GM21423 (cell line): Measurements from ENCODE around the gene IRF6.

Experiments used
- ATAC-seq: cut with Tn5 transposase; IDR thresholded peaks from one replicate; pipeline ENCODE4 v1.9.1; 2021; ENCODE audit warnings: mild to moderate bottlenecking, moderate library complexity; ENCODE audit not compliant: unreplicated experiment

Gene IRF6

GRCh38 chr1:209761011-209761635 lies 44.8 kb downstream of the IRF6 start:
- ATAC-seq = no peak

DNA sequence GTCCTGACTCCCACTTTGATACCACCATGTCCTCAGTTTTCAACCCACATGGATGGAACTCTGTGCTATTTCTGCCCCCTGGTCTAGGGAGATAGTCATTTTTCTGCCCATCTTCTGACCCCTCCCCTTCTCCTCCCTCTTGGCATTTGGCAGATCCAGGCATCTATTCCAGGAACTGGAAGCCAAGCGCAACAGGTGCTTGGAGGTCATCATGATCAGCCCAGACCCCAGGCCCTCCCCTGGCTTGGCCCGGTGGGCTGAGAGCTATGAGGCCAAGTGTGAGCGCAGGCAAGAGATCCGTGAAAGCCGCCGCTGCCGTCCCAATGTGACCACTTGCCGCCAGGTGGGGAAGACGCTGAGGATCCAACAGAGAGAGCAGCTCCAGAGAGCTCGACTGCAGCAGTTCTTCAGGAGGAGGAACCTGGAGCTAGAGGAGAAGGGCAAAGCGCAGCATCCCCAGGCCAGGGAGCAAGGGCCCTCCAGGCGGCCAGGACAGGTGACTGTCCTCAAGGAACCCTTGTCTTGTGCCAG lies 46.0 kb downstream of the IRF6 start:
- no peak for ATAC-seq

DNA sequence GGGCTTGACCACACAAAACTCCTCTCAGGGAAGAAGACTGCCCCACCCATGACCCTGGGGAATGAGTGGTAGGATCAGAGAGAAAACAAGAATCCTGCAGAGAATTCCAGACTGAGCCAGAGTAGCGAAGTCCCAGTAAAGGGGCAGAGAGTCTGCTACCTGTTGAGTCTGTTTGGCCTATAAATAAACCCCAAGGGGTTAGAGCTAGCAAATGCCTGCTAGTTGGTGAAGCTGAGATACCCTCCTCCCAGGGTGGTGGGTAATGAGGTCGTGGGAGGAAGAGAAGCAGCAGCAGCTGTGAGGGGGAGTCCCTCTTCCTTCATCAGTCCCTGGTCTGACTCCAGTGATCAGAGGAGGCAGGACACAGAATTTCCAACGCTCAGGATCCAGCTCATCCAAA lies 47.5 kb downstream of the IRF6 start:
- no peak for ATAC-seq

GRCh38 chr1:209756615-209757445 lies 49.1 kb downstream of the IRF6 start:
- ATAC-seq = peak; percentile 35

DNA sequence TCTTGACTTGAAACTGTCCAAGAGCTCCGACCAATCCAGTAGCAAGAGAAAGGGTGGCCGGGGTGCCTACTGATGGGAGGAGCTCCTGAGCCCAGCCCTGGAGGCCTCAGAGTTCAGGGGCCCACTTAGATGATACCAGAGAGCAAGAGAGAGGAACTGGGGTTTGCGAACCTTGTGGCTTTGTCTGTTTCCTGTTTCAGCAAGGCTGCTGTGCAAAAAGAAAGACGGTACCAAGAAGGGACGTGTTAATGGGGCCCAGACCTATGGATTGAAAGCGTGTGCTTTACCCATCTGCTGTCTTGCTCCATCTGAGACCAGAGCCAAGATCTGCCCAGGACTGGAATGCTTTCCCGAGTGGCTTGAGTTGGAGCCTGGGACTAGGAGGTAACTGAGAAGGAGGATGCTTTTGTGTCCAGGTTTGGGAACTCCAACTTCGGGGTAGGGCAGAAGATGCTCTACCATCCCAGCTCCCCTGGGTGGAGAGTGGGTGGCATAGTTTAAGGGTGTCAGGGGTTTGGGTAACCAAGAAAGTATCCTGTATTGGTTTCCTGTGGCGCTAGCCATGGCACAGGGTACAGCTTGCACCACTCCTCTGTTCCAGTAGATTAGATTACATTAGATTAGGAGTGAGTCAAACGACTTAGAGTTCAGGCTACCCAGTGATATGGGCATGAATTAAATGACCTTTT lies 49.9 kb downstream of the IRF6 start, which contains the start of gene TRAF3IP3:
TSS of gene TRAF3IP3 (plus strand) at position 128 of the 689 bp plus-strand sequence. CDS start 3,987 bp downstream, outside the sequence.
- ATAC-seq = peak; percentile 72

- ATAC-seq = no peak
Measured at GRCh38 chr1:209755256-209755655, 50.7 kb downstream of the IRF6 start.

DNA sequence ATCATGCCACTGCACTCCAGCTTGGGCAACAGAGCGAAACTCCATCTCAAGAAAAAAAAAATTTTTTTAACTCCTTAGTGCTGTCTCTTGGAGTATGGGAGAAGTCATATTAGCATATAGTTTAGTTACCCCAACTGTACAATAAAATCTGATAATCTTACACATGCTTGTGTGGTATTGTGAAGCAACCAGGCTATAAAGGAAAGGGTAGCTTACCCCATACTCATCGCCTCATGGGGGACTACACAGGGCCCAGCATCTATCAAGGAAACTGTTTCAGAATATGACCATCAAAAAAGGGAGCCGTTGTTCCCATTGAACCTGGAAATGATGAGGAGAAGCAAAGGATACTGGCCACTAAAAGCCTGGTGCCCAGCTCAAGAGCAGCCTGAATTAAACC lies 53.1 kb downstream of the IRF6 start:
- no peak for ATAC-seq

DNA sequence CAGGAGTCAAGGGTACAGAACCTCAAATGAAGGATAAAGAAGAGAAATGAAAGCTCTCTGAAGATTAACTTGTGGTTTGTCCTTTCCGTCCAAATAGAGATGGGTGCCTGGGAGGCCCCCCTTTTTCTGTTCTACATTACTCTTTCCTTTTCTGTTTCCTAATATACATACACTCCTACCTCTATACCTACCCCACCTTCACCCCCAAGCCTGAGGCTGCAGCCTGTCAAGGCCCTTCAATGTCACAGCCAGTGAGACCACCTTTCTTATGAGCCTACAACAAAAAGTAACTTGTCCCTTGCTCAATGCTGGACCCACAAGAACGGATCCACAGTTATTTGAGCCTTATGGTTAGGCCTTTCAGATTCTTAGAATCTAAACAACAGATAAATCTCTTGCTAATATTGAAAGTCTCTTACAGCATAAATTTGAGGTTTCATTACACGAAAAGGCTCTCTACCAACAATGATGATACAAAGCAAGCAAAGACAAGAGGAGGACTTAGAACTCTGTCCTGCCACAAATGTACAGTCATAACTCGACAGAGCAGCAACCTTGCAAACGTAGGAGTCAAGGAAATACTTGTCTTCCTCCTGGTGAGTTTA lies 54.2 kb downstream of the IRF6 start:
- peak; percentile 37 for ATAC-seq

GRCh38 chr1:209749670-209750323 lies 56.1 kb downstream of the IRF6 start:
- no peak for ATAC-seq

GRCh38 chr1:209749205-209749604 lies 56.7 kb downstream of the IRF6 start:
- ATAC-seq = no peak

DNA sequence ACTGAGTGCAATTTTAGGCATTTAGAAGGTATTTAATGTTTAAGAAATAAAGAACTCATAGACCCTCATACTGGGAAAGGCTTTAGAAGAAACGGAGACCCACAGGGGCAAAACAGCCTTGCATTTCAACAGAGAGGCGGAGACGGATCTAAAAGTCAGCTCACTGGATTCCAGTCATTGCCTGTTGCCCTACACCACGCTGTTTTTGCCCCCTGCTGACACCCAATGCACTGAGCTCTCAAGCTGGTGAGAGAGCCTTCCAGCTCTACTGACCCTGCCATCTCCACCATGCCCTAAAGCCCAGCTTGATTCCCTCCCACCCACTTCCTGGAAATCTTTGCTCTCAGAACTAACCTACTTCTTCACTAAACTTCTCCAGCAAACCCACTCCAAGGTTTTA lies 57.3 kb downstream of the IRF6 start:
- no peak for ATAC-seq

DNA sequence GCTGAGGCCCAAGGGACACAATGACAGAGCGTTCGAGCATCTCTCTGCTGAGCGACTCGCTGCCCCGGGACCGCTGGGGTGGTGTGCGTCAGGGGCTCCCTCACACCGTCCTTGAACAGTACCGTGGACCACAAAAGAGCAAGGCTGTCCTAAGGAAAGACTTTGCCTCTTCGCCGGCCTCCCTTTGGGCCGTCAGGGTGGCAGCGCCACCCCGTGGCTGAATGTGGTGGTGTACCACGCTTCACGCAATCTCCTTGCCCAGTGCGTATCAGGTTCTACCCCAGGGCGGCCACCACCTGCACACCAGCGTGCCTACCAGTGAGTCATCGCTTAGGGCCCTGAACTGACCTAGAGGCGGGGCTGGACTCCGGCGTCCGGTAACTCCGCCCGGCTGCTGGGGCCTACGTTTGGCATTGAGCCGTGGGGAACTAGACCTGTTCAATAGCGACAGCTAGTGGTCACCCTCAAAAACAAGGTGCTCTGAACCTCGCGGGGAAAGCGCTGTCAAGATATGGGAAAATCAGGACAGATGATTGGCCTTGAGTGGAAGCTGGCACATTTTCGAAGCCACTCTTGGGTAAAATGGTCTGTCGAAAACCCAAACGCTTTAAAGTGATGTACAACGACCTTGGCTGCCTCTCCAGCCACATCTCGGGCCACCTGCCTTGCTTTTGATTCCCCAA lies 58.2 kb downstream of the IRF6 start:
- ATAC-seq = peak; percentile 84

DNA sequence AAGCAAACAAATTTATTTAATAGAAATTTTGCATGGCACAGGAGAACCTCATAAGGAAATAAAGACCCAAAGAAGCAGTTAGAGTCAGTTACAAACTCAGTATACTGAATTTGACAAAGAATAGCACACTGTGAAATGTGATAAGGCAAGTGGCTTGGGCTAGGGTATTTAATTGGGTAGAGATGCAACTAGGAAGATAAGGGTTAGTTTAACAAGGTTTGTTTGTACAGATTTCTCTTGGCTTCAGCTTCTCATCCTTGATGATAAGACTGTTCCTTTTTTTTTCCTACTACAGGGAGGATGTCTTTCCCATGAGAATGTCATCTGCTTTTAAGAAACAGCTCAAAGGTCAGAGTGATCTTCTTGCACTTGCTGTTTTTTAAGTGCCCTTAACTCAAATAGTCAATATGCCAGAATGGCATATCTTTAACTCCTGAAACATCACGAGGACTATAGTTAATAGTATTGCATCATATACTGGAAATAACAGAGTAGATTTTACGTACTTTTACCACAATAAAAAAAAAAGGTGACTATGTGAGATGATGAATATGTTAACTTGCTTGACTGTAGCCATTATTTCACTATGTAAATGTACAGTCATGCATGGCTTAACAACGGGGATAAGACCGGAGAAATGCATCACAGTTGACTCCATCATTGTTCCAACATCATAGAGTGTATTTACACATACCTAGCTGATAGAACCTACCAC lies 59.3 kb downstream of the IRF6 start:
- ATAC-seq = no peak

DNA sequence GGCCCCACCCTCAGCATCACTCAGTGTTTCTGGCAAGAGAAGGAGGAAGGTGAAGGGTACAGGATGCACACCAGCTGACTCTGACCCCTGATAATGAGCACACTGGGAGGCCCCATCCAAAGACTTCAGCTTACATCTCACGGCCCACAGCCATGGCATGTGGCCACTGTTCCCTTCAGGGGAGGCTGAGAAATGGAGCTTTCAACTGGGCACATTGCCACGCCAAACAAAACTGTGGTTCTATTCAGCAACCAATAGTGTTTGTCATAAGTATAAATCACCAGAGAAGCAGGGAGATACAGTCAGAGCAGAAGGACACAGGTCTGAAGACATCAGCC lies 62.8 kb downstream of the IRF6 start:
- no peak for ATAC-seq

DNA sequence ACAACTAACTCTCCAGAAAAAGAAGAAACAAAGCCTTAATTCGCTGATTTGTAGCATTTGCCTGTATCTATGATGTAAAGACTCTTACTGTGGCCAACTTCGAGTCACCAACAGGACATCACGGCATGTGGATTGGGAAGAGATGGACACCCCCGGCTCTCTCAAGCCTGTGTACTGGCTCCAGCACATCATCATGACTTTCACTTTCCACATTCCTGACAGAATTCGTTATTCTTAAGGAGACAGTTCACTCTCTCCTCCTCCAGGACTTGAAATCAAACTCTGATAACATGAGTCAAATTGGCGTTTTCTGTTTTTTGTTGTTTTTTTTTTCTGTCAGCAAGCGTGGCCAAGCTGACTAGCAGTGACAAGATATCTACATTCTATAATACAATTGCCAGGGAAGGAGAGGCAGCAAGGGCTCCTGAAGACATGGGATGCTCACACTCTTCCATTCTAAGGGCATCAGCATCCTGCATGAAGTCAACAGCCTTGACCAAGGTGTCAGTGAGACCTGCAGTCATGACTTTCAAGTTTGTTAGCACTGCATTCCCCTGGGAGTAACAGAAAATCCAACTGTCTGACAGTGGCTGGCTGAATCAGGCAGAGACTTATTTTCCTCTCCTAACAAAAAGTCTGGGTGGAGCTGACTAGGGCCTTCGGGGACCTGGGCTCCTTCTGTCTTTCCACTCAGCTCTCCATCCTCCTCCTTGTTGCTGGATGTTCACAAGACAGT lies 63.4 kb downstream of the IRF6 start:
- ATAC-seq = no peak

- no peak for ATAC-seq
Measured at GRCh38 chr1:209741889-209742288, 64.1 kb downstream of the IRF6 start.

DNA sequence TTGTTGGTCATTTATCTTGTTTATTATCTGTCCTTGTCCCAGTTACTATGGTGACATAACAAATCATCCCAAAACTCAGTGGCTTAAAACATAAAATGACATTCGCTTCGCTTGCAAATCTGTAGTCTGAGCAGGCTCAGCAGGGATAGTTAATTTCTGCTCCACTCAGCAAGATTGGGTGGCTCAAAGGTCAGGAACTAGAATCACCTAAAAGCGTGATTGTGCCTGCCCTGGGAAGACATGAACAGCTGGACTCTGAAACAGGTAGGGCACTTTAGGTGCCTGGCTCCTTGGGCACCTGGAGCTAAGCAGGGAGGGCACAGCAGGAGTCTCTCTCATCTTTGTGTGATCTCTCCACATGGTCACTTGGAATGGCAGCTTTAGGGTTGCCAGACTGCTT lies 64.7 kb downstream of the IRF6 start:
- no peak for ATAC-seq

DNA sequence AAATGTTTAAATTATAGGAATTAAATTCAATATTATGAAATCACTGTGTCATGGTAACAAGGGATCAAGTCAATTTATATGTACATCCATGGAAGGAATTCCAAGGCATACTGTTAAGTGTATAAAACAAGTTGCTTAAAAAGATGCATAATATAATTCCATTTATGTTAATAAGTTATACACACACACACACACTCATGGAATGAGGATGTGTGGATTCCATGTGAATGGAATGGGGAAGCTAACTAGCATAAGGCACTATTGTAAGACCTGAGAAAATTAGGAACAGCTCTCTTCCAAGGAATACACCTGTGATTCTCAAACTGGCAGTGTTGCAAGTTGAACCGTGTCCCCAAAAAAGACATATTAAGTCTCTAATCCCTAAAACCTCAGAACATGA lies 67.7 kb downstream of the IRF6 start:
- no peak for ATAC-seq

- no peak for ATAC-seq
Measured at GRCh38 chr1:209737118-209737505, 68.8 kb downstream of the IRF6 start.
